Measurements from ENCODE around the gene CLDN19. TPM values are rescaled to one million over a fixed set of nuclear protein-coding genes. Genes with fewer than 3 reads are reported as not detected.

CLDN19 gene
- total and polyA plus RNA-seq, 2 of the 8 experiments (the other 6 are each of a cell fraction or from before 2014, with no cell fraction given), result 9.7 to 17.2 TPM

- no peak for TF ChIP-seq CHD7 (IDR thresholded peaks at IDR 0.05; ENCODE audit: insufficient replicate concordance, low read length)
- 0 out of 2 replicates have a peak, but pooled peaks have one; percentile 20 for TF ChIP-seq E2F6 (IDR thresholded peaks at IDR 0.05)
- no peak for TF ChIP-seq RNF2 (IDR thresholded peaks at IDR 0.05; ENCODE audit: borderline replicate concordance, low read depth, low read length, missing control alignments, poor library complexity, severe bottlenecking)
- TF ChIP-seq JUN (IDR thresholded peaks at IDR 0.05; ENCODE audit: low read depth, low read length), result no peak
- TF ChIP-seq GTF2F1 (IDR thresholded peaks at IDR 0.05; ENCODE audit: borderline replicate concordance, low read depth, low read length), result no peak
- TF ChIP-seq CTBP2 (IDR thresholded peaks at IDR 0.05; ENCODE audit: borderline replicate concordance, insufficient read depth, insufficient read length, low read length), result peak; percentile 59
Observed at GRCh38 chr1:42739753-42740700, at the start of gene CLDN19 (continued).

Data from H1 (cell line).